GM19240 (cell line): ENCODE measurements around the gene IRF2BPL.

ENCODE experiments used
- DNase-seq: peaks from one replicate; pipeline ENCODE4 v3.0.0; 2011; ENCODE audit warnings: low spot score; ENCODE audit not compliant: insufficient read length

Gene IRF2BPL

GRCh38 chr14:77053046-77053841 lies 24.7 kb upstream of the IRF2BPL start:
- DNase-seq, result peak; percentile 66

GRCh38 chr14:77052281-77053044 lies 24.0 kb upstream of the IRF2BPL start:
- no peak for DNase-seq

- DNase-seq, result no peak
Measured at GRCh38 chr14:77051116-77051515, 22.6 kb upstream of the IRF2BPL start.

GRCh38 chr14:77046721-77047120 lies 18.2 kb upstream of the IRF2BPL start:
- DNase-seq, result no peak

GRCh38 chr14:77045238-77046162 lies 17.0 kb upstream of the IRF2BPL start:
- DNase-seq, result no peak

GRCh38 chr14:77044783-77045237 lies 16.3 kb upstream of the IRF2BPL start:
- DNase-seq, result no peak

GRCh38 chr14:77043984-77044485 lies 15.5 kb upstream of the IRF2BPL start:
- no peak for DNase-seq

DNA sequence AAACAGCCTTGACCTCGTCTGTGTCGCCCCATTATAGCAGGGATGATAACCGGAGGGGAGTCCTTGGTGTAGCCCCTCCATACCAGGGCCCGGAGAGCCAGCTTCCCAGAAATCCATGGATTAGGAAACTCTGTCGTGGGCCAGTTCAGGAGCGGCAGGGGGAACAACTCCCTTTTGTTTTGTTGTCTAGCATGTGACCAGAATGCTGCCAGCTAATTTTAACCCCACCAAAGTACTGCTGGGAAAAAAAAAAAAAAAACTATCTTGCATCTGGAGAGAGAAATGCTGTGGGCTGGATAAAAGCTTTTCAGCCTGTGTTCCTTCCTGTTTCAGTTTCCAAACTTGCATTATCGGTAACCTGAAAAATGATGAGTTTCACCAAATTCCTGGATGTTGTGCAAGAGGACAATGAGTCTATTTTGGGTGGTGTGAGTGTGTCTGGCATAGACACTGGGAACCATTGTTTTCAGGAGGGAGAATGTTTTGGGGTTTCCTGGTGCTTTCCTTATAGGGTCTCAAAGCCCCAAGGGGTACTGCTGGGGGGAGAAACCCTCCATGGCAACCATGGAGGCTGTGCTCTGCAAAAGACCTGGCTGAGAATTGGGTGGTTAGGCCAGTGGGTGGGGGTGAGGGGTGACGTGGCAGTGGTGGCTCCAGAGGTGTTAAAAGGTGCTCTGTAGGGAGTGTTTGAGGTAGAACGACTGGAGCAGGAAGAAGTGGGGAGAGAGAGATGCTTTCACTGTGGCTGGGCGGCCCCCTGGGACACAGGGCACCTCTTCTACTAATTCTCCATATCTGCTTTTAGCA lies 14.9 kb upstream of the IRF2BPL start:
- DNase-seq, result no peak

DNA sequence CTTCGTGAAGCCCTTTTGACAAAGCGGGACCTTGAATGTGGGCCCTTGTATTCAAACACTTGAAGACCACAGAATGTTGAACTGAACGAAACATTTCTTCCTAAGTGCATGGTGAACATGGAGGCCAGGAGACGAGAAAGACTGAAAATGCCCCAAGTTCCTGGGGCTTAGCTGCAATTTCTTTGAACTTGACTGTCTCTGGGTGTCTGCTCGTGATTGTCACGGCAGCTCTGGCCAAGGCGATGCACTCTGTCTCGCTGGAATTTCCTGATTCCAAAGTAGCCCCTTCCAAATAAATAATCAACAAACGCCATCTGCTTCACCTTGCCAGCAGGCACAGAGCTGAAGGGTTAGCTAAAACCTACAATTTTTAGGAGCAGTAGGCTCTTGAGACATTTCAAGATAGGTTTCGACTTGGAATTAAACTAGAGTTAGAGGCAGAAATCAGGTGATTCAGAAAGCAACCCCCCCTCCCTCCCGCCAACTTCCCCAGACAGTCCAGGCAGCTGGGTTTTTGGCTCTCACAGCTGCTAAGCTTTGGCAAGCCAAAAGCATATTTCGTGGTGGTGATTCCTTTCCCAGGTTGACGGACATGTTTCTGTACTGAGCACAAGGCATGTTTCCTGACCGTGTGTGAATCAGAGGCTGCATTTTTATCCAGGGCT lies 13.5 kb upstream of the IRF2BPL start:
- DNase-seq, result no peak

GRCh38 chr14:77040741-77041653 lies 12.5 kb upstream of the IRF2BPL start:
- no peak for DNase-seq

- peak; percentile 53 for DNase-seq
Measured at GRCh38 chr14:77040059-77040740, 11.7 kb upstream of the IRF2BPL start.

DNA sequence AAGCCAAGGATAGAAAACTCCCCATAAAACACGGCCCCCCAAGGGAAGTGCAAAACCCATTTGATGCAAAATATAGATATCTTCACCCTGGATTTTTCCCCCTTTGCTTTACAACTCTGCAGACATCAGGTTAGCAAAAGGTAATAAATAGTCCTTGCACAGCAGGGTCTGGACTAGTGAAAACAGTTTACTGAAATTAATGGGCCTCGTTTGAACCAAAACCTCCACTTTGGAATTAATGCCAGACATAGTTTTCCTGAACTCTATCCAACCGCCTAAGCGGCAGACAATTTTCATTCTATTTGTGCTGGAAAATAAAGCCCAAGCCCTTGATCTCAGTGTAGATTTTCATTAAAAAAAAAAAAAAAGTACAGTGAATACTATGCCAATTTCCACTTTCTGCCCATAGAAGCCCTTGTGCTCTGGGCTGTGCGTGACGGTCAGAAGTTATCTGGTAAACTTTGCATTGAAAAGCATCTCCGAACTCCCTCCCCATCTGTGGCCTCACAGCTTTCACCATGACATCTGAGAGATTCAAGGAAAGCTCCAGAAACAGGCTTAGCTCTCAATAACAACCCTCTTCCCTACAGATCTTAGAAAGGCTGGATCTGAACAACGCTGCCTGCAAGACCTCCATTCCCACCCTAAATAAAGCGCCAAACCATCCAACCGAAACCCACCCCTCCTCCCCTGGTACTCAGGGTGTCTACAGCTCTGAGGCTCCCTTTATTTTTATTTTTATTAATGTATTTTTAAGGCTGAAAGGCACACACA lies 11.0 kb upstream of the IRF2BPL start:
- DNase-seq, result no peak

GRCh38 chr14:77037938-77038568 lies 9.5 kb upstream of the IRF2BPL start:
- no peak for DNase-seq

DNA sequence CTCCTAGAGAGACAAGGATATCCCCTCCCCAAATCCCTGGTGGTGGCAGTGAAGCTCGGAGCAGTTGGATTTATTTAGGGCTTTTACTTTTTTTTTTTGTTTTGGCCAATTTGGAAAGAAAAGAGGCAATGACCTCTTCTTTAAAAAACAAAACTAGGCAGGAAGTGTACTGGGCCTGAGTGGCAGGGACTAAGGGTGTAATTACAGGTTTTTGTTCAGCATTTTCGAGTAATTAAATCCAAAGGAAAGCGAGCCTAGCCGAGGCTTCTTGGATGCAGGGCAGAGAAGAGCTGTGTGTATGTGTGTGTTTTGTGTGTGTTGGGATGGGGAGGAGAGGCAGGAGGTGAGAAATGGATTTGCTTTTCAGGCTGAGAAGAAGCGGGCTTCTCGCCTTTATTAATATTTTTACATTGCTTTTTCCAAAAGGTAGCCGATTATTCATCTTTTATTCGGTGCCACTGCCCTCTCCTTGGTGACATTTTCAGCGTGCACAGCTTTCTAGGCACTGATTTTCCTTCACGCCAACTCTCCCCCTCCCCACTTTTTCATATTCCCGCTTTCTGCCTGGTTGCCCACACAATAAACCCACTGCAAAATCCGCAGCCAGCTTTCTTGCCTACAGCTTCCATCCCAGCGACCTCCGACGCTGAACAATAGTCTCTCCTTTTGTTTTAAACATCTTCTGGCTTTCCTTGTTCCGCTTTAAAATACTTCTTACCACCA lies 8.9 kb upstream of the IRF2BPL start:
- no peak for DNase-seq

GRCh38 chr14:77036484-77037214 lies 8.1 kb upstream of the IRF2BPL start:
- DNase-seq, result no peak

DNA sequence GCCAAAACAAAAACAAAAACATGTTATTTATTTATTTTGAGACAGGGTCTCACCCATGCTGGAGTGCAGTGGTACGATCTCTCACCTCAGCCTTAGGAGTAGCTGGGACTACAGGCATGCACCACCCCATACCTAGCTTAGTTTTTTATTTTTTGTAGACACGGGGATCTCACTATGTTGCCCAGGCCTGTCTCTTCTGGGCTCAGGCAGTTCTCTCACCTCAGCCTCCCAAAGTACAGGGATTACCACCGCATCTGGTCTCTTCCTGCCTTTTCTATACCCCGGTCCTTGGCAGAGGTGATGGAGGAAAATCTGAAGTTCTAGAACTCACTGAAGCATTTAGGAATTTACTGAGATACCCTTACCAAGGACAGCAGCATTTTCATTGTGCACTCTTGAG lies 6.8 kb upstream of the IRF2BPL start:
- no peak for DNase-seq
